Myocyte (in vitro differentiated cells): ENCODE data around the gene FBXO11. TPM values are rescaled to one million over a fixed set of nuclear protein-coding genes. Genes with fewer than 3 reads are reported as not detected.

Experiments used
- DNase-seq: peaks from one replicate; pipeline ENCODE4 v3.0.0-alpha.2; 2012; ENCODE audit warnings: low read depth
- total RNA-seq: library from RNA; depleted of rRNA; stranded (reverse); fragments of >200 nt; gene quantifications from 2 replicates; pipeline ENCODE4 v1.2.3, GENCODE V29; 2014

FBXO11 gene
- total RNA-seq, 1 donor from 2014 or later, result 34.4 TPM

GRCh38 chr2:47798631-47799030 lies 107.7 kb downstream of the FBXO11 start:
- no peak for DNase-seq

- no peak for DNase-seq
Measured at GRCh38 chr2:47796090-47796697, 110.1 kb downstream of the FBXO11 start.

- no peak for DNase-seq
Measured at GRCh38 chr2:47785986-47786385, 120.3 kb downstream of the FBXO11 start.

- no peak for DNase-seq
Measured at GRCh38 chr2:47784352-47784851, 121.9 kb downstream of the FBXO11 start.

GRCh38 chr2:47783486-47784351 lies 122.6 kb downstream of the FBXO11 start:
- peak; percentile 55 for DNase-seq

GRCh38 chr2:47782671-47783485 lies 123.4 kb downstream of the FBXO11 start, which contains the start of gene MSH6:
TSS of gene MSH6 (plus strand) at chr2:47783145. CDS start at chr2:47783234, 89 bp downstream.
- DNase-seq, result peak; percentile 89

GRCh38 chr2:47782381-47782670 lies 124.0 kb downstream of the FBXO11 start:
- no peak for DNase-seq

- DNase-seq, result no peak
Measured at GRCh38 chr2:47779426-47779790, 126.9 kb downstream of the FBXO11 start.

- DNase-seq, result no peak
Measured at GRCh38 chr2:47778698-47779425, 127.4 kb downstream of the FBXO11 start.

GRCh38 chr2:47777277-47777937 lies 128.9 kb downstream of the FBXO11 start:
- DNase-seq, result no peak

- DNase-seq, result no peak
Measured at GRCh38 chr2:47774567-47774966, 131.7 kb downstream of the FBXO11 start.

GRCh38 chr2:47772343-47772742 lies 134.0 kb downstream of the FBXO11 start:
- no peak for DNase-seq

- peak; percentile 71 for DNase-seq
Measured at GRCh38 chr2:47771211-47771610, 135.1 kb downstream of the FBXO11 start.

GRCh38 chr2:47769318-47769717 lies 137.0 kb downstream of the FBXO11 start:
- DNase-seq, result no peak

- DNase-seq, result peak; percentile 66
Measured at GRCh38 chr2:47767880-47768609, 138.3 kb downstream of the FBXO11 start.

- no peak for DNase-seq
Measured at GRCh38 chr2:47767497-47767844, 138.8 kb downstream of the FBXO11 start.

GRCh38 chr2:47751856-47752414 lies 154.4 kb downstream of the FBXO11 start:
- DNase-seq, result no peak

GRCh38 chr2:47747878-47748277 lies 158.4 kb downstream of the FBXO11 start:
- DNase-seq, result no peak

GRCh38 chr2:47744074-47744473 lies 162.2 kb downstream of the FBXO11 start:
- DNase-seq, result peak; percentile 13

- no peak for DNase-seq
Measured at GRCh38 chr2:47741637-47742036, 164.7 kb downstream of the FBXO11 start.
